SK-N-SH treated with all-trans-retinoic acid at 6 μM for 48 hours (cell line): ENCODE data around the gene CCDC122.
"Not testable (repeated sequence)": the region's sequence is repeated elsewhere in the genome, so short reads cannot be mapped to it uniquely, and the experiment has no call there.

ENCODE experiments used
- ATAC-seq: fragments of 200-7000 bp; cut with Tn5 transposase; 3 replicates; pipeline ENCODE4 v1.9.1; 2020; ENCODE audit warnings: mild to moderate bottlenecking, moderate library complexity
- ARNTL ChIP-seq: fragments of 450-650 bp; formaldehyde crosslinking; IDR thresholded peaks from 2 replicates; pipeline ENCODE4 v1.5.0; 2020; ENCODE audit warnings: low read depth, mild to moderate bottlenecking, moderate library complexity, borderline replicate concordance
- BACH2 ChIP-seq: fragments of 250-450 bp; sonication (Bioruptor Pico); IDR thresholded peaks from 2 replicates; pipeline ENCODE4 v1.9.0; 2021; ENCODE audit warnings: mild to moderate bottlenecking, borderline replicate concordance
- CSDC2 ChIP-seq: fragments of 250-450 bp; sonication (Bioruptor Pico); IDR thresholded peaks from 2 replicates; pipeline ENCODE4 v1.5.0; 2020; ENCODE audit warnings: mild to moderate bottlenecking, moderate library complexity
- GLIS3 ChIP-seq: fragments of 250-450 bp; sonication (Bioruptor Pico); IDR thresholded peaks from 2 replicates; pipeline ENCODE4 v1.5.0; 2020; ENCODE audit warnings: mild to moderate bottlenecking, moderate library complexity
- ISL1 ChIP-seq: fragments of 250-450 bp; sonication (Bioruptor Pico); IDR thresholded peaks from 2 replicates; pipeline ENCODE4 v2.1.2; 2022; ENCODE audit warnings: mild to moderate bottlenecking, moderate library complexity
- OSR1 ChIP-seq: fragments of 250-450 bp; sonication (Bioruptor Pico); IDR thresholded peaks from 2 replicates; pipeline ENCODE4 v1.8.0; 2022; ENCODE audit warnings: moderate library complexity, mild to moderate bottlenecking, inconsistent platforms
- PATZ1 ChIP-seq: fragments of 250-450 bp; sonication (Bioruptor Pico); IDR thresholded peaks from 2 replicates; pipeline ENCODE4 v1.8.0; 2020; ENCODE audit warnings: mild to moderate bottlenecking, moderate library complexity, borderline replicate concordance
- PPARA ChIP-seq: fragments of 250-450 bp; sonication (Bioruptor Pico); IDR thresholded peaks from 2 replicates; pipeline ENCODE4 v1.5.0; 2020; ENCODE audit warnings: mild to moderate bottlenecking, borderline replicate concordance
- RARB ChIP-seq: fragments of 250-450 bp; sonication (Bioruptor Pico); IDR thresholded peaks from 2 replicates; pipeline ENCODE4 v1.8.0; 2021; ENCODE audit warnings: mild to moderate bottlenecking, moderate library complexity
- SNAI2 ChIP-seq: fragments of 250-450 bp; sonication (Bioruptor Pico); IDR thresholded peaks from 2 replicates; pipeline ENCODE4 v1.5.0; 2020; ENCODE audit warnings: mild to moderate bottlenecking, moderate library complexity
- TCF4 ChIP-seq: fragments of 250-450 bp; sonication (Bioruptor Pico); IDR thresholded peaks from 2 replicates; pipeline ENCODE4 v1.8.0; 2021; ENCODE audit warnings: mild to moderate bottlenecking, moderate library complexity, borderline replicate concordance
- TSHZ2 ChIP-seq: fragments of 250-450 bp; sonication (Bioruptor Pico); IDR thresholded peaks from 2 replicates; pipeline ENCODE4 v1.5.0; 2020; ENCODE audit warnings: mild to moderate bottlenecking, moderate library complexity
- ZC3H10 ChIP-seq: fragments of 250-450 bp; sonication (Bioruptor Pico); IDR thresholded peaks from 2 replicates; pipeline ENCODE4 v1.5.1; 2021; ENCODE audit warnings: mild to moderate bottlenecking, moderate library complexity
- ZFP3 ChIP-seq: fragments of 250-450 bp; sonication (Bioruptor Pico); IDR thresholded peaks from 2 replicates; pipeline ENCODE4 v1.5.0; 2020; ENCODE audit warnings: mild to moderate bottlenecking, moderate library complexity
- ZFP30 ChIP-seq: fragments of 450-650 bp; formaldehyde crosslinking; IDR thresholded peaks from 2 replicates; pipeline ENCODE4 v1.5.0; 2022; ENCODE audit warnings: mild to moderate bottlenecking, moderate library complexity
- ZNF565 ChIP-seq: fragments of 450-650 bp; formaldehyde crosslinking; conservative IDR thresholded peaks from 2 replicates; pipeline ENCODE4 v1.5.0; 2020; ENCODE audit warnings: low read depth, mild to moderate bottlenecking, moderate library complexity
- ZNF70 ChIP-seq: fragments of 450-650 bp; formaldehyde crosslinking; IDR thresholded peaks from 2 replicates; pipeline ENCODE4 v1.5.0; 2020; ENCODE audit warnings: mild to moderate bottlenecking, moderate library complexity
- ZNF8 ChIP-seq: fragments of 450-650 bp; formaldehyde crosslinking; IDR thresholded peaks from 2 replicates; pipeline ENCODE4 v1.5.0; 2020; ENCODE audit warnings: mild to moderate bottlenecking, moderate library complexity
- TF ChIP-seq, protein P1 (sequence below): fragments of 250-450 bp; sonication (Bioruptor Pico); IDR thresholded peaks from 2 replicates; pipeline ENCODE4 v1.5.1; 2021; ENCODE audit warnings: mild to moderate bottlenecking, moderate library complexity

CCDC122 gene

GRCh38 chr13:43831088-43831487 lies 48.5 kb downstream of the CCDC122 start:
- TF ChIP-seq ZNF70 (CRISPR knock-in tag) (no peak), RARB (CRISPR knock-in tag) (no peak), OSR1 (no peak), TCF4 (CRISPR knock-in tag) (no peak), ZC3H10 (CRISPR knock-in tag) (no peak), ZFP3 (CRISPR knock-in tag) (no peak), BACH2 (CRISPR knock-in tag) (no peak), ISL1 (CRISPR knock-in tag) (no peak), PPARA (CRISPR knock-in tag) (no peak), ZNF8 (CRISPR knock-in tag) (no peak), CSDC2 (CRISPR knock-in tag) (no peak), ARNTL (CRISPR knock-in tag) (no peak), SNAI2 (CRISPR knock-in tag) (no peak)
- TF ChIP-seq, protein P1, sequence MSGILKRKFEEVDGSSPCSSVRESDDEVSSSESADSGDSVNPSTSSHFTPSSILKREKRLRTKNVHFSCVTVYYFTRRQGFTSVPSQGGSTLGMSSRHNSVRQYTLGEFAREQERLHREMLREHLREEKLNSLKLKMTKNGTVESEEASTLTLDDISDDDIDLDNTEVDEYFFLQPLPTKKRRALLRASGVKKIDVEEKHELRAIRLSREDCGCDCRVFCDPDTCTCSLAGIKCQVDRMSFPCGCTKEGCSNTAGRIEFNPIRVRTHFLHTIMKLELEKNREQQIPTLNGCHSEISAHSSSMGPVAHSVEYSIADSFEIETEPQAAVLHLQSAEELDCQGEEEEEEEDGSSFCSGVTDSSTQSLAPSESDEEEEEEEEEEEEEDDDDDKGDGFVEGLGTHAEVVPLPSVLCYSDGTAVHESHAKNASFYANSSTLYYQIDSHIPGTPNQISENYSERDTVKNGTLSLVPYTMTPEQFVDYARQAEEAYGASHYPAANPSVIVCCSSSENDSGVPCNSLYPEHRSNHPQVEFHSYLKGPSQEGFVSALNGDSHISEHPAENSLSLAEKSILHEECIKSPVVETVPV (CRISPR knock-in tag): no peak
- ATAC-seq: no peak

DNA sequence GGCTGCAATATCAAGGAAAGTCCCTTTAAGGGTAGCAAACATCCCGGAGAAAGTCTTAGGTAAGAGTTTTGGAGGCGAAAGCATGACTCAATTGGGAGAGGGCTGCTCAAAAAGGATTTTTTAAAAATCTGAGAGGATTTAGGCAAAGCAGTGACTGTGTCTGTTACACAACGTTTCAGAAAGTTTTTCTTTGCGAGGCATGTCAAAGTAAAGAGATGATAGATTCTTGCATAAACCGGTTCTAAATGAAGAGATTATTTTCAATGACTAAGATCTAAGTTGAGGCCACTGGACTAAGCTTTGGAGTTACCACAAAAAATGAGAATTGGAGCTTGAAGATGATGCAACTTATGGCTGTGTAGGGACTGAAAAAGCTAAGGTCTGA lies 49.1 kb downstream of the CCDC122 start:
- no peak for TF ChIP-seq ARNTL (CRISPR knock-in tag)
- no peak for TF ChIP-seq ZC3H10 (CRISPR knock-in tag)
- ATAC-seq: no peak

GRCh38 chr13:43824656-43825055 lies 54.9 kb downstream of the CCDC122 start:
- ATAC-seq: not testable (repeated sequence)

GRCh38 chr13:43822969-43823368 lies 56.6 kb downstream of the CCDC122 start:
- ATAC-seq: no peak
- TF ChIP-seq, protein P1 (CRISPR knock-in tag): no peak
- no peak for TF ChIP-seq ARNTL (CRISPR knock-in tag)
- TF ChIP-seq GLIS3 (CRISPR knock-in tag): no peak
- no peak for TF ChIP-seq CSDC2 (CRISPR knock-in tag)

DNA sequence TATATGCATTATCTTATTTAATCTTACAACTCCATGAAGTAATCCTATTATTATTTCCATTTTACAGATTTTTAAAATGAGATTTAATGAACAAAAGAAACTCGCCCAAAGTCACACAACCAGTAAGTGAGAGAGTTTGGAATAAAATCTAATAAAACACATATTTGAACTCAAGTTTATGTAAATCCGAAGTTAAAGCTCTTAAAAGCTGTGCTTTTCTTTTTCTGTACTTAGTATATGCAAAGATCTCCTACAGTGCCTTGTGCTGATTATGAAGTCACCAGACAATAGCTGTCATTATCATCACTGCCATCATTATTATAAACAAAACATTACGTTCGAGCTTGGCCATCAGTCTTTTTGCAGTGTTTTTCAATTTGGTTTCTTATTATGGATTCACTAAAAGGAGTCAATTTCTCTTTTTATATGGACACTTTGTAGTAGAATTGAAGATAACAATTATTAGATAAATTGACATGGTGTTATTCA lies 63.1 kb downstream of the CCDC122 start:
- ATAC-seq: no peak
- TF ChIP-seq RARB (CRISPR knock-in tag) (no peak), CSDC2 (CRISPR knock-in tag) (no peak), ZNF8 (CRISPR knock-in tag) (no peak), ZNF565 (CRISPR knock-in tag) (no peak), PPARA (CRISPR knock-in tag) (no peak), ARNTL (CRISPR knock-in tag) (no peak), TCF4 (CRISPR knock-in tag) (no peak), ZFP30 (no peak), PATZ1 (CRISPR knock-in tag) (no peak), ISL1 (CRISPR knock-in tag) (no peak), TSHZ2 (no peak), ZNF70 (CRISPR knock-in tag) (no peak), OSR1 (no peak), ZC3H10 (CRISPR knock-in tag) (no peak), BACH2 (CRISPR knock-in tag) (no peak), SNAI2 (CRISPR knock-in tag) (no peak)
- TF ChIP-seq, protein P1 (CRISPR knock-in tag): no peak
